Panc1 (cell line): ENCODE data around the gene DEDD2. TPM values are rescaled to one million over a fixed set of nuclear protein-coding genes. Genes with fewer than 3 reads are reported as not detected.

Experiments
- ATAC-seq: fragments of 200-7000 bp; cut with Tn5 transposase; 2 replicates; pipeline ENCODE4 v1.9.1; 2020; ENCODE audit warnings: mild to moderate bottlenecking, moderate library complexity
- BruUV-seq: library from RNA; stranded (reverse); fragments of 400-500 nt; replicated peaks from 2 replicates; lab custom pipeline; 2021; lab: Mats Ljungman, UMichigan
- CTCF ChIA-PET: fragments of 300-600 bp; sonication (Branson Sonifier 250); formaldehyde crosslinking; loops from one replicate; lab custom pipeline; 2022; ENCODE audit warnings: antibody characterized with exemption; lab: Charles Lee
- POLR2A ChIA-PET: fragments of 300-600 bp; sonication (Branson Sonifier 250); formaldehyde crosslinking; loops from one replicate; lab custom pipeline; 2022; ENCODE audit warnings: antibody characterized with exemption; lab: Charles Lee
- DNase-seq: peaks from one replicate; pipeline ENCODE4 v3.0.0-alpha.2; 2010; ENCODE audit warnings: low read depth, low spot score
- H3K27ac ChIP-seq: 2 replicates; pipeline ENCODE4 v1.5.1; 2011; ENCODE audit warnings: mild to moderate bottlenecking, low read length, inconsistent platforms
- H3K27me3 ChIP-seq: fragments of 200-500 bp; sonication (Bioruptor generic); 2 replicates; pipeline ENCODE4 v1.6.0; 2014; ENCODE audit warnings: low read length, inconsistent platforms; ENCODE audit not compliant: control insufficient read depth, insufficient read depth
- H3K36me3 ChIP-seq: fragments of 200-500 bp; sonication (Bioruptor generic); 2 replicates; pipeline ENCODE4 v1.5.1; 2014; ENCODE audit warnings: inconsistent platforms, mild to moderate bottlenecking, low read length, moderate library complexity; ENCODE audit not compliant: control insufficient read depth, insufficient read depth
- H3K4me1 ChIP-seq: 2 replicates; pipeline ENCODE4 v1.5.1; 2011; ENCODE audit warnings: inconsistent platforms, mild to moderate bottlenecking, low read length, moderate library complexity; ENCODE audit not compliant: control insufficient read depth, insufficient read depth
- H3K4me3 ChIP-seq, 2 experiments: 2 replicates each; pipeline ENCODE4 v1.5.1; 2011 to 2012; ENCODE audit warnings: low read depth in 2 of 2, low read length in 2 of 2, mild to moderate bottlenecking in 2 of 2, inconsistent platforms in 1 of 2, moderate library complexity in 1 of 2
- H3K9me3 ChIP-seq: fragments of 200-500 bp; sonication (Bioruptor generic); 2 replicates; pipeline ENCODE4 v1.5.1; 2014; ENCODE audit warnings: low read depth, mild to moderate bottlenecking, inconsistent platforms, low read length, moderate library complexity; ENCODE audit not compliant: control insufficient read depth, insufficient read depth
- POLR2AphosphoS5 ChIP-seq: IDR thresholded peaks from 2 replicates; pipeline ENCODE4 v1.6.1; 2012; ENCODE audit warnings: mild to moderate bottlenecking, low read depth, low read length, moderate library complexity
- REST ChIP-seq, 2 experiments: IDR thresholded peaks; 2 replicates each; pipeline ENCODE4 v1.6.1; 2011 to 2012; ENCODE audit warnings: low read depth in 2 of 2, control low read depth in 1 of 2, low read length in 1 of 2, mild to moderate bottlenecking in 1 of 2, moderate library complexity in 1 of 2; ENCODE audit not compliant: insufficient read depth in 1 of 2
- SIN3A ChIP-seq: IDR thresholded peaks from 2 replicates; pipeline ENCODE4 v1.6.1; 2012; ENCODE audit warnings: low read depth, mild to moderate bottlenecking, low read length, moderate library complexity, borderline replicate concordance; ENCODE audit not compliant: insufficient read depth
- TCF7L2 ChIP-seq: IDR thresholded peaks from 2 replicates; pipeline ENCODE4 v1.6.1; 2011; ENCODE audit warnings: mild to moderate bottlenecking, low read depth, low read length, inconsistent platforms
- in situ Hi-C: cut with HindIII; loops from 2 replicates; pipeline ENCODE4 v1.10.0; 2016; ENCODE audit warnings: low sequenced_read_pairs, low pct_unique_long_range_greater_than_20kb
- intact Hi-C: fragments of 100-400 bp; cut with micrococcal nuclease; formaldehyde crosslinking; loops from one replicate; pipeline ENCODE4 v1.10.0; 2022; ENCODE audit not compliant: unreplicated experiment
- total RNA-seq: library from RNA; stranded (reverse); gene quantifications from one replicate; pipeline ENCODE4 v1.2.1, GENCODE V29; 2021; ENCODE audit not compliant: unreplicated experiment
- TF ChIP-seq, protein P1 (sequence below): fragments of 450-650 bp; IDR thresholded peaks from 2 replicates; pipeline ENCODE4 v1.5.1; 2017; ENCODE audit warnings: mild to moderate bottlenecking

DEDD2 gene
- total RNA-seq, 1 experiment from 2014 or later: 13.2 TPM

DNA sequence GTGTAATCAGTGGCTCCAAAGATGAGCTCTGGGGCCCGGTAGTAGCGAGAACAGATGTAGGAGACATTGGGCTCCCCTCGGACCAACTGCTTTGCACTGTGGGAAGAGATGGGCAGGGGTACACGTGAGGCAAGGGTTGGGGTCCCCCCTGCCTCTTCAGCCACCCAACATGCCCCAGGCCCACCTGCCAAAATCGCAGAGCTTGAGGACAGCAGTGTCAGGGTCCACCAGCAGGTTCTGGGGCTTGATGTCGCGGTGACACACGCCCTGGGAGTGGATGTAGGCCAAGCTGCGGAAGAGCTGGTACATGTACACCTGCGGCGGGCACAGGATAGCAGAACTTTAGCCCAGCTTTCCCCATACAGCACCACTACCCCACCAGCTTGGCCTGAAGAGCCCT, 16.9 kb upstream of the DEDD2 start:
- ATAC-seq (no peak), DNase-seq (no peak)
- TF ChIP-seq, protein P1, sequence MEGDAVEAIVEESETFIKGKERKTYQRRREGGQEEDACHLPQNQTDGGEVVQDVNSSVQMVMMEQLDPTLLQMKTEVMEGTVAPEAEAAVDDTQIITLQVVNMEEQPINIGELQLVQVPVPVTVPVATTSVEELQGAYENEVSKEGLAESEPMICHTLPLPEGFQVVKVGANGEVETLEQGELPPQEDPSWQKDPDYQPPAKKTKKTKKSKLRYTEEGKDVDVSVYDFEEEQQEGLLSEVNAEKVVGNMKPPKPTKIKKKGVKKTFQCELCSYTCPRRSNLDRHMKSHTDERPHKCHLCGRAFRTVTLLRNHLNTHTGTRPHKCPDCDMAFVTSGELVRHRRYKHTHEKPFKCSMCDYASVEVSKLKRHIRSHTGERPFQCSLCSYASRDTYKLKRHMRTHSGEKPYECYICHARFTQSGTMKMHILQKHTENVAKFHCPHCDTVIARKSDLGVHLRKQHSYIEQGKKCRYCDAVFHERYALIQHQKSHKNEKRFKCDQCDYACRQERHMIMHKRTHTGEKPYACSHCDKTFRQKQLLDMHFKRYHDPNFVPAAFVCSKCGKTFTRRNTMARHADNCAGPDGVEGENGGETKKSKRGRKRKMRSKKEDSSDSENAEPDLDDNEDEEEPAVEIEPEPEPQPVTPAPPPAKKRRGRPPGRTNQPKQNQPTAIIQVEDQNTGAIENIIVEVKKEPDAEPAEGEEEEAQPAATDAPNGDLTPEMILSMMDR: no peak
- TF ChIP-seq POLR2AphosphoS5: no peak
- no peak for TF ChIP-seq SIN3A
- TF ChIP-seq REST (IDR thresholded peaks at IDR 0.05; ENCODE audit: insufficient read depth in 1 of 2, low read depth in 2 of 2, low read length in 1 of 2): no peak
- no peak for TF ChIP-seq TCF7L2
- no peak overlapping the region for H3K27ac ChIP-seq
- POLR2A ChIA-PET: no interaction called here
- CTCF ChIA-PET: no interaction called here
- intact Hi-C loops: no loop called here
- H3K9me3 ChIP-seq: no peaks in the 10 kb centered on the region
- H3K27me3 ChIP-seq: no peaks in the 10 kb centered on the region
- in situ Hi-C loops: no loop called here
- BruUV-seq: no TSS peak
- no peak overlapping the region for H3K4me3 ChIP-seq
- H3K4me1 ChIP-seq: peaks cover 7% of the 10 kb centered on the region; the same call in 1 of the 2 replicates
- 0 out of 2 replicates have a peak, but pooled peaks cover 5% of the 10 kb centered on the region for H3K36me3 ChIP-seq

DNA sequence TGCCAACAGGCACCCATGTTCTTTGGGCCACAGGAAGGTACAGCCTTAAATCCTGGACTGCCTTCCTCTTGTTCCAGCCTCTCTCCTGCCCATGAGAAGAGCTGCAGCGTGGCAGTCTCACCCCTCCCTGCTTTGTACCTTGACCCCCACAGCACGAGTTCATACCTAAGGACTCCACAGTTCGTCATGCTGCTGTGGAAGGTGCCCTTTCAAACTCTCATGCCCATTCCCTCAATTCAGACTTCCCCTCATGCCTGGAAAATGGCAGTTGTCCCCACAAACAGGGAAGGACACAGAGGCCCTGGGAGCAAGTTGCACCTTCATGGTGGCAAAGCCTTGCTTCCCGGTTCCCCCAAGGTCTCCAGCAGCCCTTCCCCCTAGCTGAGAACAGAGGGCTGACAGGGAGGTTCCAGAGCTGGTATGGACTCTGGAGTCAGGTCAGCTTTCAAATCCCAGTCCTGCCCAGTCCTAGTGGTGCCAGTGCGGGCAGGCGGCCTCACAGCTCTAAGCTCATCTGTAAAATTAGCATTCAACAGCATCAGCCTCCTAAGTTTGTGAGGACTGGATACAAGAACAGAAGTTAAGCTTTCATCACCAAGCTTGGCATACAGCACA, 16.3 kb upstream of the DEDD2 start:
- in situ Hi-C loops (no loop called here), intact Hi-C loops (no loop called here)
- BruUV-seq: no TSS peak
- ChIA-PET CTCF (interaction anchor here (0.6 kb wide), 1 partner anchor 119 kb away, joined by 4 read pairs; no protein-coding TSS in a partner anchor), POLR2A (no interaction called here)
- ATAC-seq (no peak), DNase-seq (no peak)
- H3K9me3 ChIP-seq: no peaks in the 10 kb centered on the region
- no peak overlapping the region for H3K27ac ChIP-seq
- H3K27me3 ChIP-seq: no peaks in the 10 kb centered on the region
- H3K36me3 ChIP-seq: 0 out of 2 replicates have a peak, but pooled peaks cover 5% of the 10 kb centered on the region
- no peak overlapping the region for H3K4me3 ChIP-seq
- TF ChIP-seq TCF7L2 (no peak), POLR2AphosphoS5 (no peak), SIN3A (no peak), REST (IDR thresholded peaks at IDR 0.05; ENCODE audit: insufficient read depth in 1 of 2, low read depth in 2 of 2, low read length in 1 of 2) (no peak)
- TF ChIP-seq, protein P1: no peak
- peaks cover 8% of the 10 kb centered on the region; the same call in 1 of the 2 replicates for H3K4me1 ChIP-seq
